Common myeloid progenitor, CD34-positive (primary cell): ENCODE data around the gene ST14.

Experiments
- CTCF ChIA-PET: fragments of 350-600 bp; sonication (Branson Sonifier 250); formaldehyde crosslinking; loops from one replicate; lab custom pipeline; 2021; ENCODE audit warnings: antibody characterized with exemption; lab: Charles Lee
- POLR2A ChIA-PET: fragments of 350-600 bp; sonication (Branson Sonifier 250); formaldehyde crosslinking; loops from one replicate; lab custom pipeline; 2021; ENCODE audit warnings: antibody characterized with exemption; lab: Charles Lee
- DNase-seq, 3 donors: peaks; one replicate each; pipeline versions ENCODE4 v3.0.0 to v3.0.0-alpha.2; 2013
- H3K27ac ChIP-seq, 2 experiments: 1 replicate in 1 of 2; 2 replicates in 1 of 2; pipeline ENCODE4 v1.7.0; 2013; ENCODE audit warnings: inconsistent platforms in 2 of 2, low read length in 2 of 2, mild to moderate bottlenecking in 2 of 2, low read depth in 1 of 2, moderate library complexity in 1 of 2; ENCODE audit not compliant: severe bottlenecking in 2 of 2, insufficient read depth in 1 of 2, poor library complexity in 1 of 2
- H3K27me3 ChIP-seq, 5 experiments: replicated peaks in 2 of 5; 1 replicate in 3 of 5; 2 replicates in 2 of 5; pipeline versions ENCODE4 v1.6.1 to v1.7.0; 2013; ENCODE audit warnings: low read length in 4 of 5, mild to moderate bottlenecking in 2 of 5, moderate library complexity in 2 of 5, inconsistent platforms in 1 of 5; ENCODE audit not compliant: insufficient read depth in 5 of 5, control insufficient read depth in 4 of 5
- H3K36me3 ChIP-seq, 4 experiments: 1 replicate in 2 of 4; 2 replicates in 2 of 4; pipeline versions ENCODE4 v1.6.1 to v1.7.0; 2013; ENCODE audit warnings: low read length in 3 of 4, control low read depth in 1 of 4, mild to moderate bottlenecking in 1 of 4; ENCODE audit not compliant: control insufficient read depth in 4 of 4, insufficient read depth in 4 of 4
- H3K4me1 ChIP-seq, 4 experiments: 1 replicate in 3 of 4; 2 replicates in 1 of 4; pipeline versions ENCODE4 v1.6.1 to v1.7.1; 2013; ENCODE audit warnings: low read length in 3 of 4, mild to moderate bottlenecking in 3 of 4, control low read depth in 1 of 4, inconsistent platforms in 1 of 4, moderate library complexity in 1 of 4; ENCODE audit not compliant: control insufficient read depth in 4 of 4, insufficient read depth in 4 of 4; ENCODE audit errors: control extremely low read depth in 1 of 4
- H3K4me3 ChIP-seq, 7 experiments: 1 replicate in 4 of 7; 2 replicates in 3 of 7; pipeline versions ENCODE4 v1.5.1 to v1.7.0; 2013; ENCODE audit warnings: mild to moderate bottlenecking in 7 of 7, low read length in 6 of 7, moderate library complexity in 6 of 7, inconsistent platforms in 2 of 7, low read depth in 2 of 7, control low read depth in 1 of 7; ENCODE audit not compliant: insufficient read depth in 4 of 7, control insufficient read depth in 1 of 7; ENCODE audit errors: extremely low read depth in 1 of 7
- H3K9me3 ChIP-seq, 5 experiments: 1 replicate in 4 of 5; 2 replicates in 1 of 5; pipeline versions ENCODE4 v1.6.1 to v1.7.1; 2013; ENCODE audit warnings: low read length in 4 of 5, mild to moderate bottlenecking in 2 of 5, inconsistent platforms in 1 of 5, low read depth in 1 of 5, moderate library complexity in 1 of 5; ENCODE audit not compliant: control insufficient read depth in 4 of 5, insufficient read depth in 2 of 5; ENCODE audit errors: control extremely low read depth in 1 of 5
- WGBS: methylation state at CpG from one replicate; pipeline ENCODE4 v1.1.5; 2013; ENCODE audit not compliant: insufficient coverage; 5-methylcytosine and 5-hydroxymethylcytosine counted together

The ST14 gene

GRCh38 chr11:130181295-130182272, 22.0 kb downstream of the ST14 start:
- no peaks in the 10 kb centered on the region for H3K36me3 ChIP-seq
- H3K4me1 ChIP-seq, result no peaks in the 10 kb centered on the region
- WGBS, result 94% methylated on average over 8 of the region's 11 CpGs

GRCh38 chr11:130183878-130184610, 24.5 kb downstream of the ST14 start:
- Histone ChIP-seq H3K4me3 (no peak overlapping the region), H3K4me1 (no peaks in the 10 kb centered on the region), H3K27me3 (peaks cover 0 to 3% (median 0%) of the 10 kb centered on the region in 5 experiments), H3K9me3 (no peaks in the 10 kb centered on the region), H3K36me3 (no peaks in the 10 kb centered on the region), H3K27ac (no peak overlapping the region)
- no peak for DNase-seq
- CTCF ChIA-PET, result no interaction called here
- WGBS, result 98% methylated on average over 7 of the region's 11 CpGs
- POLR2A ChIA-PET, result no interaction called here

More at GRCh38 chr11:130181295-130182272, 22.0 kb downstream of the ST14 start:
- CTCF ChIA-PET, result no interaction called here
- no peak overlapping the region for H3K4me3 ChIP-seq
- DNase-seq, result no peak
- H3K27me3 ChIP-seq, result peaks cover 0 to 3% (median 0%) of the 10 kb centered on the region in 5 experiments
- H3K9me3 ChIP-seq, result no peaks in the 10 kb centered on the region
- POLR2A ChIA-PET, result no interaction called here
- no peak overlapping the region for H3K27ac ChIP-seq

- no peaks in the 10 kb centered on the region for H3K4me1 ChIP-seq
- no peak for DNase-seq
- H3K4me3 ChIP-seq, result no peak overlapping the region
- ChIA-PET POLR2A (no interaction called here), CTCF (no interaction called here)
- 97% methylated on average over 13 of the region's 13 CpGs for WGBS
- no peaks in the 10 kb centered on the region for H3K36me3 ChIP-seq
- H3K9me3 ChIP-seq, result no peaks in the 10 kb centered on the region
- no peak overlapping the region for H3K27ac ChIP-seq
- H3K27me3 ChIP-seq, result no peaks in the 10 kb centered on the region
Measured at GRCh38 chr11:130187096-130187495, 27.5 kb downstream of the ST14 start.

GRCh38 chr11:130188047-130188446, 28.5 kb downstream of the ST14 start:
- no peak for DNase-seq
- Histone ChIP-seq H3K27me3 (no peaks in the 10 kb centered on the region), H3K36me3 (no peaks in the 10 kb centered on the region), H3K4me1 (no peaks in the 10 kb centered on the region), H3K4me3 (no peak overlapping the region), H3K27ac (no peak overlapping the region), H3K9me3 (no peaks in the 10 kb centered on the region)
- POLR2A ChIA-PET, result no interaction called here
- CTCF ChIA-PET, result no interaction called here
- 95% methylated on average over 8 of the region's 14 CpGs for WGBS

GRCh38 chr11:130188585-130189347, 29.2 kb downstream of the ST14 start:
- no peaks in the 10 kb centered on the region for H3K4me1 ChIP-seq
- 95% methylated on average over 19 of the region's 19 CpGs for WGBS

GRCh38 chr11:130189492-130190210, 30.1 kb downstream of the ST14 start:
- H3K4me3 ChIP-seq, result no peak overlapping the region
- no peak for DNase-seq
- H3K36me3 ChIP-seq, result no peaks in the 10 kb centered on the region
- ChIA-PET POLR2A (no interaction called here), CTCF (no interaction called here)
- 96% methylated on average over 26 of the region's 32 CpGs for WGBS
- H3K9me3 ChIP-seq, result no peaks in the 10 kb centered on the region
- H3K27ac ChIP-seq, result no peak overlapping the region
- H3K27me3 ChIP-seq, result no peaks in the 10 kb centered on the region
- no peaks in the 10 kb centered on the region for H3K4me1 ChIP-seq

More at GRCh38 chr11:130188585-130189347, 29.2 kb downstream of the ST14 start:
- POLR2A ChIA-PET, result no interaction called here
- CTCF ChIA-PET, result no interaction called here
- Histone ChIP-seq H3K4me3 (no peak overlapping the region), H3K9me3 (no peaks in the 10 kb centered on the region), H3K27me3 (no peaks in the 10 kb centered on the region), H3K36me3 (no peaks in the 10 kb centered on the region), H3K27ac (no peak overlapping the region)
- DNase-seq, result no peak
